T-helper 1 cell (primary cell): ENCODE results near the gene PAQR5.
"Not testable (repeated sequence)": the region's sequence is repeated elsewhere in the genome, so short reads cannot be mapped to it uniquely, and the experiment has no call there.

ENCODE experiments used
- DNase-seq, 5 donors: peaks; one replicate each; pipeline ENCODE4 v3.0.0-alpha.2; 2012 to 2020

PAQR5 gene

GRCh38 chr15:69293741-69294615 is 4.7 kb upstream of the PAQR5 start:
- DNase-seq = no peak

GRCh38 chr15:69296606-69297005 is 2.1 kb upstream of the PAQR5 start:
- no peak for DNase-seq

- no peak for DNase-seq
Observed at GRCh38 chr15:69297642-69298353, 914 bp upstream of the PAQR5 start.

- DNase-seq = no peak
Observed at GRCh38 chr15:69298354-69298696, 387 bp upstream of the PAQR5 start.

GRCh38 chr15:69299451-69299886 is 757 bp downstream of the PAQR5 start:
- no peak for DNase-seq

GRCh38 chr15:69299943-69300588 is 1.4 kb downstream of the PAQR5 start:
- DNase-seq = no peak

- DNase-seq = not testable (repeated sequence)
Observed at GRCh38 chr15:69301101-69301500, 2.4 kb downstream of the PAQR5 start.

- DNase-seq = not testable (repeated sequence)
Observed at GRCh38 chr15:69302087-69302486, 3.4 kb downstream of the PAQR5 start.

GRCh38 chr15:69302929-69303328 is 4.2 kb downstream of the PAQR5 start:
- no peak for DNase-seq

GRCh38 chr15:69303337-69304181 is 4.8 kb downstream of the PAQR5 start:
- no peak for DNase-seq

- DNase-seq = no peak
Observed at GRCh38 chr15:69304182-69304545, 5.5 kb downstream of the PAQR5 start.

- no peak for DNase-seq
Observed at GRCh38 chr15:69305204-69305931, 6.7 kb downstream of the PAQR5 start.

GRCh38 chr15:69305933-69306568 is 7.3 kb downstream of the PAQR5 start:
- DNase-seq = no peak

GRCh38 chr15:69307939-69308338 is 9.2 kb downstream of the PAQR5 start:
- DNase-seq = no peak

GRCh38 chr15:69308949-69309348 is 10.2 kb downstream of the PAQR5 start:
- DNase-seq = no peak

GRCh38 chr15:69311319-69311721 is 12.6 kb downstream of the PAQR5 start:
- no peak for DNase-seq

- no peak for DNase-seq
Observed at GRCh38 chr15:69313432-69314000, 14.8 kb downstream of the PAQR5 start.

- no peak for DNase-seq
Observed at GRCh38 chr15:69314131-69314530, 15.4 kb downstream of the PAQR5 start.

GRCh38 chr15:69314736-69315135 is 16.0 kb downstream of the PAQR5 start:
- DNase-seq = no peak

GRCh38 chr15:69315402-69316110 is 16.8 kb downstream of the PAQR5 start:
- DNase-seq = no peak
